Activated CD4-positive, alpha-beta T cell treated with anti-CD3 and anti-CD28 coated beads, Interleukin-2, amount 10 ng/mL, durations not matched to agents 7 days and 5 days (primary cell): ENCODE measurements around the gene DNMT3A. TPM values are rescaled to one million over a fixed set of nuclear protein-coding genes. Genes with fewer than 3 reads are reported as not detected.

Experiments used
- CTCF ChIA-PET: fragments of 350-600 bp; sonication (Branson Sonifier 250); formaldehyde crosslinking; loops from one replicate; lab custom pipeline; 2021; ENCODE audit warnings: antibody characterized with exemption; lab: Charles Lee
- POLR2A ChIA-PET: fragments of 350-600 bp; sonication (Branson Sonifier 250); formaldehyde crosslinking; loops from one replicate; lab custom pipeline; 2021; ENCODE audit warnings: antibody characterized with exemption; lab: Charles Lee
- DNase-seq: peaks from one replicate; pipeline ENCODE4 v3.0.0-alpha.2; 2020
- H3K27ac Mint-ChIP-seq: one replicate; pipeline ENCODE4 v1.8.0; 2021; ENCODE audit warnings: mild to moderate bottlenecking, moderate library complexity, mixed read lengths
- H3K27me3 Mint-ChIP-seq: one replicate; pipeline ENCODE4 v1.8.0; 2021; ENCODE audit warnings: mixed read lengths
- H3K36me3 Mint-ChIP-seq: one replicate; pipeline ENCODE4 v1.8.0; 2021; ENCODE audit warnings: low read depth, mixed read lengths
- H3K4me1 Mint-ChIP-seq: one replicate; pipeline ENCODE4 v1.8.0; 2021; ENCODE audit warnings: mixed read lengths
- H3K4me3 Mint-ChIP-seq: one replicate; pipeline ENCODE4 v1.8.0; 2021; ENCODE audit warnings: mild to moderate bottlenecking, moderate library complexity, mixed read lengths
- H3K9me3 Mint-ChIP-seq: one replicate; pipeline ENCODE4 v1.8.0; 2021; ENCODE audit warnings: mixed read lengths
- total RNA-seq, 2 experiments: library from RNA; stranded (reverse); gene quantifications; one replicate each; pipeline ENCODE4 v1.2.3, GENCODE V29; 2021

DNMT3A gene
- total RNA-seq, 2 experiments from 2014 or later: 55.9 to 62.3 TPM

DNA sequence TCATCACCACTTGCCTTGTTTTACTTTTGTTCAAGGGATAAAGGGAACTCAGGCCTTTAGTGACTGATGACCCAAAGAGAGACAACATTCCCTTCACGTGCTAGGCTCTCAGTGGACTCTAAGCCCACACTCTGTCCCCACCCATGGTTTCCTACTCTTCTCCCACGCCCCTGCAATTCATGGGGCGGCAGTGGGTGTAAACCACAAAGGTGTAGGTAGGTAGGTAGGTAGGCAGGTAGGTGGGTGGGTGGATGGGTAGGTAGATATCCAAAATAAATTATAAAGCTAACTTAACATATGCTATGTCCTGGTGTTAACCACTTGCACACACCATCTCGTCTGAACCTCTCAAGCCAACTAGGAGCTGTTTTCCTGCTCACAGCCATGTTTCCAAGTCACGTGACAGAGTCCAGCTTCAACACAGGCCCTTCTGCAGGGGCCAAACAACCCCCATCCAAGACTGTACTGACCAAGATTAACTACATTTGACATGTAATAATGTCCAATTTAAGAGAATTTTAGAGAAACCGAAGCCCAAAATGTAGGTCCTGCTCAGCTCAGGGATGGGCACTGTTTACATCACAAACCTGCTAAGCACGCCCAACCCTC is 33.7 kb downstream of the DNMT3A start:
- DNase-seq: no peak
- Mint-ChIP-seq H3K27ac (no peak overlapping the region), H3K9me3 (no peaks in the 10 kb centered on the region), H3K4me1 (peaks cover 67% of the 10 kb centered on the region), H3K36me3 (peaks cover 50% of the 10 kb centered on the region), H3K4me3 (no peak overlapping the region), H3K27me3 (no peaks in the 10 kb centered on the region)
- POLR2A ChIA-PET: no interaction called here
- CTCF ChIA-PET: interaction anchor here (0.6 to 1.1 kb wide), 3 partner anchors 19 to 47 kb away, joined by 3 to 6 read pairs (median 3); partner anchors contain the start of gene DNMT3A

DNA sequence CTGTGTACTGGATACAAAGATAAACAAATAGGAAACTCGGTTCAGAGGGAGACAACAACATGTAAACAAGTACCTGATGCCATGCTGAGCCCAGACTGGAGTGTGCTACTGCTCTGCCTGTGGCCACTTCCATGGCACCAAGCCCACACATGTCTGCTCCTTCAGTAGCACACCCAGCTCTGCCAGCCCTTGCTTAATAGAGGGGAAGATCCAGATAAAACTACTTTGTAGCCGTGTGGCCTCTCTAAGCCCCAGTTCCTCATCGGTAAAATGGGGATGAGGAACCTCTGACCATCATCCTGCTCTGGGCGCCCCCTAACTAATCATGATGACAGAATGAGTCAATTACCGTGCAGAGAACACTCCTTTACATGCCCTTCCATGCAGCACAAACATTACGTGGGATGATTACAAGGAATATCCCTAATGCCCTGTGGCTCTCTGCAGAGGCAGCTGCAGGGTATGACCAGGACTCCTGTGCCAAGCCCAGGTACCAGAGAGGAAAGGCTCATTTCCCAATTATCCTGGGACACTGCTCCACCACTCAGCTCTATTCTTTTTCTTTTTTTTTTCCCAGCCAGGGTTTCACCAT is 34.9 kb downstream of the DNMT3A start:
- CTCF ChIA-PET: interaction anchor here (1.1 to 3.2 kb wide), 2 partner anchors 12 to 36 kb away, joined by 3 to 9 read pairs; partner anchors contain the start of gene DNMT3A
- POLR2A ChIA-PET: interaction anchor here (0.6 kb wide), 1 partner anchor 318 kb away, joined by 4 read pairs; no protein-coding TSS in a partner anchor
- Mint-ChIP-seq H3K36me3 (peaks cover 55% of the 10 kb centered on the region), H3K27ac (no peak overlapping the region), H3K9me3 (no peaks in the 10 kb centered on the region), H3K4me3 (no peak overlapping the region), H3K4me1 (peaks cover 70% of the 10 kb centered on the region), H3K27me3 (no peaks in the 10 kb centered on the region)
- no peak for DNase-seq

DNA sequence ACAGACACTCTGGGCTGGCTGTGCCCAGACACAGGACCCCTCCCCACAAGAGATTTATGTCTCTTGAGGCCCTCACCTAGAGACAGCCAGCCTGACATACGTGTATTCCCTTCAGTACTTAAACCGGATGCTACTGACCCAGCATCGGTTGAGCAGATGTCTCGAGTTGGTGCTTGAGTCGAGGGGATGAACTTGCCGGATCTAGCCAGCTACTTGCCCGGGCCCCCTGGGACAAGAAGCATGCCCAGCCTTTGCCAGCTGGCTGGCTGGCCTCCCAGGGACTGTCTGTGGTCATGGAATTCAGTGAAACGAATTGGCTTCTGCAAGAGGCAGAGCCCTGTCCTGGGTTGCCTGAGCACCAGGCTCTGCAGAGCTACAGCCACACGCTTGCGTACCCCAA is 36.0 kb downstream of the DNMT3A start:
- Mint-ChIP-seq H3K4me3 (no peak overlapping the region), H3K27ac (no peak overlapping the region), H3K4me1 (peaks cover 72% of the 10 kb centered on the region), H3K27me3 (no peaks in the 10 kb centered on the region), H3K9me3 (no peaks in the 10 kb centered on the region), H3K36me3 (peaks cover 53% of the 10 kb centered on the region)
- no peak for DNase-seq
- POLR2A ChIA-PET: no interaction called here
- CTCF ChIA-PET: interaction anchor here (0.6 to 3.2 kb wide), 2 partner anchors 11 to 87 kb away, joined by 3 to 9 read pairs; no protein-coding TSS in a partner anchor

DNA sequence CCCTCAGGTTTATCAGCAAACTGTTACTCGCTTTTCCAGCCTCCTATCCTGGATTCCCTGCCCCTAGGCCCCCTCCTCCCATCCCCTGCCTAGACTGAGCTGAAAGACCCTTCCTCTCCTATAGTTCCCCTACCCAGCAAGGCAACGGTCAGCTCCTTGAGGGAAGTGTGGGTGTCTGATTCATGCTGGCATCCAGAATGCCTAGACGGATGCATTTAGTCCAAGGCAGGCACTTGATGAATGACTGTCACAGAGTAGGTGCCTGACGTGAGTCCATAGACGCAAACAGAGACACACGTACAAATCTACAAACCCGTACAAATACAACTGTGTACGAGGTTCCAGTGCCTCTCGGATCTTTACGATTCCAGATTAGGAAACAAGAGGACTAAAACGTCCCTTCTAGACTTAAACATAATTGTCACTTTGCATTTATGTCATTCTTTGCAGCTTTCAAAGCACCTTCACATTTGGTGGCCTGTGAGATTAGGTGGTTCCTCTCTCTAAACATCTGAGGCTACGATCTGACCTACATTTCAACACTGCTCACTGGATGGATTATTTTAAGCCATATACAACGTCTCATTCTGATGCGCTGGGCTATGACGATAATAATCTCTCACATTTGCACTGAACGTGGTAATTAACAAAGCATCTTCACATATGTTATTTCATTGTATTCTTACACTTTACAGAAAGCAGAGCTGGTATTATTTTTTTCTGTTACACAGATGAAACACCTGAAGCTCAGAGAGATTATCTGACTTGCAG is 36.7 kb downstream of the DNMT3A start:
- Mint-ChIP-seq H3K4me1 (peaks cover 67% of the 10 kb centered on the region), H3K27me3 (no peaks in the 10 kb centered on the region), H3K36me3 (peaks cover 51% of the 10 kb centered on the region), H3K27ac (peak overlapping the region; percentile 52), H3K9me3 (no peaks in the 10 kb centered on the region), H3K4me3 (no peak overlapping the region)
- ChIA-PET CTCF (interaction anchor here (0.6 to 3.2 kb wide), 4 partner anchors 10 to 87 kb away, joined by 3 to 9 read pairs (median 4); no protein-coding TSS in a partner anchor), POLR2A (no interaction called here)
- DNase-seq: no peak

DNA sequence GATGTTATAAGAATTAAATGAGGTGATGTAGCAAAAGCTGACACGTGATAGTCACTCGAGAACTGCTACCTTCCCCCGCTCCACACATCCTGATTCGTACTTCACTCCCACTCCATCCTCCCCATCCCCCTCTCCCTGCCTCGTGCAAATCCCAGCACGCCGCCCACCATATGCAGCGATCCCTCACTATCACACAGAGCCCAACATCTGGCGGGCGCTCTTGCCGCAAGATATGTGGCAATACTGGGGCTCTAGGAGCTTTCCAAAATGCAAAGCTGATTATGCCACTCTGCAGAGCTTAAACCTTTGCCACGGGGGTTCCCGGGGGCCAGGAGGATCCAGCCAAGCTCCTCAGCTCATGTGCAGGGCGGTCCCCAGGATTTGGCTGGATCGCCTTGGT is 37.4 kb downstream of the DNMT3A start:
- ChIA-PET POLR2A (no interaction called here), CTCF (interaction anchor here (1.0 to 3.2 kb wide), 3 partner anchors 9 to 28 kb away, joined by 3 to 9 read pairs (median 6); no protein-coding TSS in a partner anchor)
- no peak for DNase-seq
- no peaks in the 10 kb centered on the region for H3K27me3 Mint-ChIP-seq
- peaks cover 62% of the 10 kb centered on the region for H3K4me1 Mint-ChIP-seq
- H3K27ac Mint-ChIP-seq: no peak overlapping the region
- no peak overlapping the region for H3K4me3 Mint-ChIP-seq
- H3K36me3 Mint-ChIP-seq: peaks cover 55% of the 10 kb centered on the region
- no peaks in the 10 kb centered on the region for H3K9me3 Mint-ChIP-seq

DNA sequence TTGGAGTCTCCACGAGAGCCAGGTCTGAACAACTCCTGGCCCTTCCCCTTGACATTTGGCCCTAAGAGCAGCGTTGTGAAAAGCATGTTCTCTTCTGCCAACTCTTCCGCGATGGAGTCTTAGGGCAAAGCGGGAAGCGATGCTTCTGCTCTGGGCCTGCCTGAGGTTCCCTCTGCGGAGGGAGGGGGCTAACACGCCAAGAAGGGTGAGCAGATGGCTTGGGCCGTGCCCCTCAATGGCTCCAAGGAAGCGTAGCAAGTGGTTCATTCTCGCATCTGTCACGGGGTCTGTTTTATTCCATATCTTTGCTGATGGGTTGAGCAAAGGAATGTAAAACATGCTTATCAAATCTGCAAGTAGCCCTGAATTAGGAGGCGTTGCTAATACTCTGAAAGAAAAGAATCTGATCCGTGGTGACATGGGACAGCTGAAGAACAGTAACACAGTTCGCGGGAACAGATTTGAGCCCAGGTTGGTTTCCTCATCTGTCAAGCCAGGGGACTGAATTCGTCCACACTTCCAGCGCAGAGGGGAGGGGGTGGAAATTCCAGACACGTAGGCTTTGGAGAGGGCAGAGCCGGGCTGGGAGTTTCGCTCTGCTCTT is 38.0 kb downstream of the DNMT3A start:
- ChIA-PET CTCF (interaction anchor here (1.3 to 3.7 kb wide), 6 partner anchors 9 to 27 kb away, joined by 3 to 16 read pairs (median 8); no protein-coding TSS in a partner anchor), POLR2A (no interaction called here)
- no peaks in the 10 kb centered on the region for H3K27me3 Mint-ChIP-seq
- peaks cover 60% of the 10 kb centered on the region for H3K36me3 Mint-ChIP-seq
- H3K27ac Mint-ChIP-seq: no peak overlapping the region
- peaks cover 56% of the 10 kb centered on the region for H3K4me1 Mint-ChIP-seq
- no peak for DNase-seq
- no peaks in the 10 kb centered on the region for H3K9me3 Mint-ChIP-seq
- H3K4me3 Mint-ChIP-seq: no peak overlapping the region

DNA sequence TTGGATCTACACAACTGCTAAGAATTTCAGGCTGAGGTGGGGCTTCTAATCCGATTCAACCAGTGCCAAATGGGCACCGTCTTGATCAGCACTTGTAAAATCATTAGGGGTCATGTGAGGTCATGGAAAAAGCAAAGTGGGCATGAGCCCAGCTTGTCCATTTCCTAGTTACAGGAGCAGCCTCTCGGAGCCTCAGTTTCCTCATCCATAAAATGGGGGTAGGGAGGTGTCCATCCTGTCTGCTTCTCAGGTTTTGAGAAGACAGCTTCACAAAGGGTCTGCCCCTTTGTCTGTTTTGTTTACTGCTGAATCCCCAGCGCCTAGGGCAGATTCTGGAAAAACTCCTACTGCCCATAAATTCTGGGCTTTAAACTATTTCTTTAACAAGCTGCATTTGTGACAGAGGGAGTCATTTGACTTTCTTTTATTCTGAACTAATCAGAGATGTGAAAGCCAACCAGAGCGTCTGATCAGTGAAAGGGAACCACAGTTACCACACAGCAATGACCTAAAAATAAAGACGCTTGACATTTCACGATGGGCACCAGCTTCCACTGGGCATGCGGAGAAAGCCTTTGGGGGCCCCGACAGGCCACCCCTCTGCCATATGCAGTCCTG is 38.9 kb downstream of the DNMT3A start:
- Mint-ChIP-seq H3K36me3 (peaks cover 60% of the 10 kb centered on the region), H3K9me3 (no peaks in the 10 kb centered on the region), H3K4me3 (no peak overlapping the region), H3K27me3 (no peaks in the 10 kb centered on the region), H3K4me1 (peaks cover 55% of the 10 kb centered on the region), H3K27ac (no peak overlapping the region)
- ChIA-PET POLR2A (no interaction called here), CTCF (interaction anchor here (0.6 to 3.7 kb wide), 8 partner anchors 9 to 173 kb away, joined by 3 to 16 read pairs (median 7); partner anchors contain the start of gene DNMT3A)
- no peak for DNase-seq

DNA sequence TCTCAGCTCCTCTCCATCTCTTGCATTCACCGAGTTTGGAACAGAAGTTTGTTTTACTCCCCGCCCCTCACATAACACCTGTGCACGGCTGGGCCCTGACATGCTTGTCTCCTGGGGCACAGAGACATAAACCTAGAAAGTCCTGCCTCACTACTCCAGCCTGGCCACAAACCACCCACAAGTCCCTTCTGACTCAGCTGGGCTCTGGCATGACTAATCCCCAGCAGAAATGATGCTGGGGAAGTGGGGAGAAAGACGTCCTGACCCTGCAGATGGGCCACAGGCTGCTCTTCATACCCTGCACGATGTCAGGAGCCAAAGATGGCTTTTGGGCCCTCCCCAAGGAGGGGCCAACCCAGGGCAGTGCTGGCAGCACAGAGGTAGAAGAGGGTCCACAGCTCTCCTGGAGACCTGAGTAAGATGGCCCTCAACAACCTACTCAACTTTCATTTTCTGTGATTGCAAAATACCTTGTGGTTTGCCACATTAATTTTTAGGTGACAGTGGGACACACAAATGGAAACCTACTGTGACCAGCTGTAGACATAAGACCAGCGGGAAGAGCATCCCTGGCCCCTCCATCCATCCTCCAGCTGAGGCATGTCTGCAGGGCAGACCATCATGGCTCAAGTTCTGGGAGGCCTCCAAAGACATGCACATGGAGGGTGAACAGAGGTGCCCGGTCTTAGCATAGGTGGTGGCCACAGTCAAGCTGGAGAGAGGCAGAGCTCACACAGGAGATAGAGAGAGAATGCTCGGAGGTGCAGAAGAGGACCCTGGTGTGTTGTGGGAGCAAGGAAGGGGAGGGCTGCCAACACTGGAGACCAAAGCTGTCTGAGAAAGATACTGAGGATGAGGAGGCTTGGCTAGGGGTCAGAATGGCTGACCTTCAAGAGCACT is 40.0 kb downstream of the DNMT3A start:
- H3K4me3 Mint-ChIP-seq: no peak overlapping the region
- peaks cover 58% of the 10 kb centered on the region for H3K4me1 Mint-ChIP-seq
- H3K27ac Mint-ChIP-seq: peak overlapping the region; percentile 81
- H3K36me3 Mint-ChIP-seq: peaks cover 54% of the 10 kb centered on the region
- ChIA-PET CTCF (interaction anchor here (0.7 to 3.7 kb wide), 12 partner anchors 8 to 76 kb away, joined by 3 to 16 read pairs (median 4); partner anchors contain the start of gene DNMT3A), POLR2A (interaction anchor here (0.5 to 0.6 kb wide), 2 partner anchors 57 to 694 kb away, joined by 4 to 5 read pairs; no protein-coding TSS in a partner anchor)
- H3K27me3 Mint-ChIP-seq: no peaks in the 10 kb centered on the region
- H3K9me3 Mint-ChIP-seq: no peaks in the 10 kb centered on the region
- peak; percentile 63 for DNase-seq

DNA sequence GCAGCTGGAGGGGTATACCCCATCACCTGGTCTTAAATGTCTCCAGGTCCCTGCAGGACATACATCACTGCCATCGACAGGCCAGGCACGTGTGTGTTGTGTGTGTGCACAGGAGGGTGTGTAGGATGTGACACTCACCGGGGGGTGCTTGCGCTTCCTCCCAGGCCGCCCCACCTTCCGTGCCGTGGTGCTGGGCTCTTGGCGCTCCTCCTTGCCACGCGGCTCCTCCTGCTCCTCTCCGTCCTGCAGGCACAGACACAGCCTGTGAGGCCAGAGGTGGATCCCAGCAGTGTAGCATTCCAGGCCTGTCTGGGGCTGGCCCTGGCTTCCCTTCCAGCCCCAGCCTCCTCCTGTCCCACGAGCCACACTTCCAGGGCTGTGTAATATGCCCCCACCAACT is 41.7 kb downstream of the DNMT3A start:
- Mint-ChIP-seq H3K27me3 (no peaks in the 10 kb centered on the region), H3K4me1 (peaks cover 61% of the 10 kb centered on the region), H3K9me3 (no peaks in the 10 kb centered on the region), H3K4me3 (no peak overlapping the region), H3K36me3 (peaks cover 44% of the 10 kb centered on the region), H3K27ac (no peak overlapping the region)
- ChIA-PET CTCF (interaction anchor here (1.1 kb wide), 1 partner anchor 10 kb away, joined by 3 read pairs; no protein-coding TSS in a partner anchor), POLR2A (no interaction called here)
- DNase-seq: no peak

DNA sequence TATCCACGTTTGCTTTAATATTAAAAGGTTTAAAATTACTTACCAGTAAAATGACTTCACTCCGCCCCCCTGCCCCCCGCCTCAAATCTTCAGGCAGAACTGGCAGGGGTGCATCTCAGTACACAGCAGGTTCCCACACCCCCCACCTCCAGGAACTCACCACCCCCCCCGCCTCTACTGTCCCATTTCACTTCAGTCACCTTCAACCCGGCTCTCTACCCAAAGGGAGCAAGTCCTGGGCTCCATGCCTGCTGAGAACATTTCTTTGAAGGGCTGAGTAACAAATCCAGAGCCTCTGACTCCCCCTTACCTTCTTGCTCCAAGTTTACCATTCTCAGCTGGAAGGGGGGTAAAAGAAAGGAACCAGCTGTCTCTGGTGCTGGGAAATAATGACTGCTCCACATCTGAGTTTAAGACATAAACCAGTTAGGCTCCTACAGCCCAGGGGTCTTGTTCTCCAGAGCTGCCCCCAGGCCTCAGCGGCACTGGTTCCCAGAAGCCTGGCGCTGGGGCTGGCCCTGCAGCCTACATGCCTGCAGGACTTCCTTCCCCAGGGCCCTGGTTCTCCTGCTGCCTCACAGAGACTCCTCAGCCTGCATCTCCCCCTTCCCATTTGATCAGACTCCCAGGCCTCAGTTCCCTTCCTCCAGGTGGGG is 42.8 kb downstream of the DNMT3A start:
- DNase-seq: no peak
- POLR2A ChIA-PET: no interaction called here
- Mint-ChIP-seq H3K27ac (peak overlapping the region; percentile 41), H3K4me1 (peaks cover 69% of the 10 kb centered on the region), H3K36me3 (peaks cover 39% of the 10 kb centered on the region), H3K27me3 (no peaks in the 10 kb centered on the region), H3K4me3 (no peak overlapping the region), H3K9me3 (no peaks in the 10 kb centered on the region)
- CTCF ChIA-PET: interaction anchor here (1.1 kb wide), 1 partner anchor 9 kb away, joined by 3 read pairs; no protein-coding TSS in a partner anchor

DNA sequence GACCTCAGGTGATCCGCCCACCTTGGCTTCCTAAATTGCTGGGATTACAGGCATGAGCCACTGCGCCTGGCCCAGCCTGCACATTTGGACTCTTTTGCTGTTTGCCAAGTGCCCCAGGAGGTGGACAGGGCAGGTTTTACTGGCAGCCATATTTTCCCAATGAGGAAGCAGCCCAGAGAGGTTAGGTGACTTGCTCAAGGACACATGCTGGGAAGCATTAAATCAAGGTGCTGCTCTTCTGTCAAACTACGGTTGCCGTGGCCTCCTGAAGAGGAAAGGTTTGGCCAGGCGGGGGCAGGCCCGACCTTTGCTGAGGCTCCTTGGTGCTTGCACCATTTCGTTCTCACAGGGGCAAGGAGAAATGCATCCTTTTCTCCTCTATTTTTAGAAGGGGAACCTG is 44.0 kb downstream of the DNMT3A start:
- Mint-ChIP-seq H3K36me3 (peaks cover 43% of the 10 kb centered on the region), H3K4me3 (no peak overlapping the region), H3K4me1 (peaks cover 69% of the 10 kb centered on the region), H3K27ac (peak overlapping the region; percentile 57), H3K27me3 (no peaks in the 10 kb centered on the region), H3K9me3 (no peaks in the 10 kb centered on the region)
- ChIA-PET POLR2A (no interaction called here), CTCF (no interaction called here)
- no peak for DNase-seq
